Mucosa of stomach (tissue), 1 donor: ENCODE results near the gene FAM53B.

Experiments
- H3K27me3 ChIP-seq: one replicate; pipeline ENCODE4 v1.7.0; 2013; ENCODE audit warnings: mild to moderate bottlenecking, low read length; ENCODE audit not compliant: control insufficient read depth, insufficient read depth
- H3K36me3 ChIP-seq: one replicate; pipeline ENCODE4 v1.7.0; 2013; ENCODE audit warnings: low read length; ENCODE audit not compliant: control insufficient read depth, insufficient read depth
- H3K4me1 ChIP-seq: one replicate; pipeline ENCODE4 v1.7.0; 2013; ENCODE audit warnings: mild to moderate bottlenecking, low read length; ENCODE audit not compliant: control insufficient read depth, insufficient read depth
- H3K4me3 ChIP-seq: one replicate; pipeline ENCODE4 v1.7.0; 2013; ENCODE audit warnings: low read length
- H3K9ac ChIP-seq: one replicate; pipeline ENCODE4 v1.7.0; 2013; ENCODE audit warnings: mild to moderate bottlenecking, low read length, moderate library complexity
- H3K9me3 ChIP-seq: one replicate; pipeline ENCODE4 v1.7.0; 2013; ENCODE audit warnings: mild to moderate bottlenecking, low read length, moderate library complexity; ENCODE audit not compliant: control insufficient read depth
- donor health status: Pancreatic carcinoma.

The FAM53B gene

GRCh38 chr10:124599588-124600050 is 144.6 kb downstream of the FAM53B start:
- H3K4me1 ChIP-seq: peaks cover 11% of the 10 kb centered on the region
- no peaks in the 10 kb centered on the region for H3K27me3 ChIP-seq
- H3K9me3 ChIP-seq: no peaks in the 10 kb centered on the region
- H3K9ac ChIP-seq: no peak overlapping the region
- H3K36me3 ChIP-seq: no peaks in the 10 kb centered on the region
- H3K4me3 ChIP-seq: no peak overlapping the region

DNA sequence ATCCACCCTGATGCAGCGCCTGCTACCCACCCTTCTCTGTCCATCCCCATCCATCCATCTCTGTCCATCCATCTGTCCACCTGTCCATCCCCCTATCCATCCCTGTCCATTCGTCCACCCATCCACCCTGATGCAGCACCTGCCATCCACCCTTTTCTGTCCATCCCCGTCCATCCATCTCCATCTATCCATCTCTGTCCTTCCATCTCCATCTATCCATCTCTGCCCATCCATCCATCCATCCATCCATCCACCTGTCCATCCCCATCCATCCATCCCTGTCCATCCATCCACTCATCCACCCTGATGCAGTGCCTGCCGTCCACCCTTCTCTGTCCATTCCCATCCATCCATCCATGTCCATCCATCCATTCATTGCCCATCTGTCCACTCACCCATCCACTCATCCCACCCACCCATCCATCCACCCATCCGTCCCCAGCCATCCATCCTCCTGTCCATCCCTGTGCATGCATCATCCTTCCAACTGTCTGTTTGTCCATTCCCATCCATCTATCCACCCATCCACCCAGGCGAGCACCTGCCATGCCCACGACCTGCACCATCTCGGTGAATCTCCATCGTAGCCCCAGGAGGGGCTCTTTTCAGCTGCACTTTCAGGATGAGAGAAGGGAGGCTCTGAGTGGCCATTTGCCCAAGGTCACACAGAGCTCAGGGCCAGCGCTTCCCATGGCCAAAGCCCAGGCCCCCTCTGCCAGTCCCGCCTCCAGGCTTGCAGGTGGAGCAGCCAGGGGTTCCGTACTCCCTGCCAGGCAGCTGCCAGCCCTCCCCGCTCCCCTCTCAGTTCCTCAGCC is 145.2 kb downstream of the FAM53B start:
- Histone ChIP-seq H3K27me3 (no peaks in the 10 kb centered on the region), H3K36me3 (no peaks in the 10 kb centered on the region), H3K4me1 (peaks cover 11% of the 10 kb centered on the region), H3K4me3 (no peak overlapping the region), H3K9me3 (no peaks in the 10 kb centered on the region), H3K9ac (no peak overlapping the region)

GRCh38 chr10:124598196-124598595 is 146.0 kb downstream of the FAM53B start:
- no peaks in the 10 kb centered on the region for H3K9me3 ChIP-seq
- H3K36me3 ChIP-seq: no peaks in the 10 kb centered on the region
- H3K27me3 ChIP-seq: no peaks in the 10 kb centered on the region
- no peak overlapping the region for H3K4me3 ChIP-seq
- H3K9ac ChIP-seq: no peak overlapping the region
- H3K4me1 ChIP-seq: peaks cover 11% of the 10 kb centered on the region

GRCh38 chr10:124597846-124598165 is 146.4 kb downstream of the FAM53B start:
- H3K36me3 ChIP-seq: no peaks in the 10 kb centered on the region
- no peaks in the 10 kb centered on the region for H3K9me3 ChIP-seq
- H3K27me3 ChIP-seq: no peaks in the 10 kb centered on the region
- H3K9ac ChIP-seq: no peak overlapping the region
- peaks cover 11% of the 10 kb centered on the region for H3K4me1 ChIP-seq
- no peak overlapping the region for H3K4me3 ChIP-seq

DNA sequence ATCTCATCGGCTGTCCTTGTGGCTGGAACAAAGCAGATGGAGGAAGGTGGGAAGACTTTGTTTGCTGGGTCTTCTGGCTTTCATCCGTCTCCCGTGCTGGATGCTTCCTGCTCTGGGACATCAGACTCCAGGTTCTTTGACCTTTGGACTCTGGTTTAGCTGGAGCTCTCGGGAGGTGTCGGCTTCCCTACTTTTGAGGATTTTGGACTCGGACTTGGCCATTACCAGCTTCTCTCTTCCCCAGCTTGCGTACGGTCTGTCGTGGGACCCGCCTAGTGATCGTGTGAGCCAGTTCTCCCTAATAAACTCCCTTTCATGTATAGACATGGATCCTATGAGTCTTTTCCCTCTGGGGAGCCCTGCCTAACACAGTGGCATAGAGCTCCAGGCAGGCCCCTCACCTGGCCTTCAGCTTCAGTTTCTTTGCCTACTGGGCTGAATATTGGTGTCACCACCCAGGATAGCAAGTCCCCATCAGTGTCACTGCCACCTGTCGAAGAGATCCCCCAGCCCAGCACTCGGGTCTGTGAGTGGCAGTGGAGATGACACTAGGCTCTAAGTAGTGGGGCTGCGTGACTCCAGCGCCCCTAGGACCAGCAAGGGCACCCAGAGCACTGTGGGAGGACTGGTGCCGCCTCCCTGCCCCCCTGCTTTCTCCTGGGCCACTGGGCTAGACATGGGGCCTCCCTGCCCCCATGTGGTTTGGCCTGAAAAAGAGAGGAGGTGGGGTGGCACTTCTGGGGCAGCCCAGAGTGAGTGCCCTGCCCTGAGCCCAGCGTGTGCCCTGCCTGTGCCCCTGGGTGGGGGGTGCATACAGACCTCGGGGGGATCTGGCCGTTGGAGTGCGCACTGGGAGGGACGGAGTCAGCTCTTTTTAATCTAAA is 147.0 kb downstream of the FAM53B start:
- Histone ChIP-seq H3K4me3 (no peak overlapping the region), H3K4me1 (peaks cover 11% of the 10 kb centered on the region), H3K36me3 (no peaks in the 10 kb centered on the region), H3K27me3 (no peaks in the 10 kb centered on the region), H3K9ac (no peak overlapping the region), H3K9me3 (no peaks in the 10 kb centered on the region)

DNA sequence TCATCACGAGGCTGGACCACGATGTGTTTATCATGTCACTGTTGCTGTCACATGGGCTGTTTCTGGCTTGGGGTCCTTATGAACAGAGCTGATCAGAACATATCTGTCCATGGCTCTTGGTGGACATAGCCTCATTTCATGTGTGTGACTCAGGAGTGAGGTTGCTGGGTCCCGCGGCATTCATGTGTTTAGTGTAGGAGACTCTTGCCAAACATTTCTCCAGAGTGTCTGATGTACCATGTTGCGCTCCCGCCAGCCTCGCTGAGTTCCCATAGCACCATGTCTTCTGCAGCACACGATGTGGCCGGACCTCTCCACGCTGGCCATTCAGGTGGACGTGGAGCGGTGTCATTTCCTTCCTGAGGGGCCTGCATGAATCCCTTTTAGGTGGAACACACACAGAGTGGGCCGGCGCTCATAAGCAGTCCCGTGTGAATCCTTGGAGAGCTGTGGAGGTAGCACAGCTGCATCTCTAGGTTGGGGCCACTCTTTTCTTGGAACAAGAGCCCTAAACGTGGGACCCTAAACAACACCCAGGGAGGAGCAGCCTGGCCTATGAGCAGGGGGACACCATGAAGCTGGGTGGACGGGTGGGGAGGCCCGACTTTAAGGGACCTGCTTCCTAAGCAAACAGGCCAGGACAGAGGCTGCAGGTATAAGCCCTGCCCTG is 147.9 kb downstream of the FAM53B start:
- no peaks in the 10 kb centered on the region for H3K9me3 ChIP-seq
- H3K36me3 ChIP-seq: no peaks in the 10 kb centered on the region
- no peaks in the 10 kb centered on the region for H3K27me3 ChIP-seq
- no peak overlapping the region for H3K9ac ChIP-seq
- no peak overlapping the region for H3K4me3 ChIP-seq
- H3K4me1 ChIP-seq: peaks cover 11% of the 10 kb centered on the region

DNA sequence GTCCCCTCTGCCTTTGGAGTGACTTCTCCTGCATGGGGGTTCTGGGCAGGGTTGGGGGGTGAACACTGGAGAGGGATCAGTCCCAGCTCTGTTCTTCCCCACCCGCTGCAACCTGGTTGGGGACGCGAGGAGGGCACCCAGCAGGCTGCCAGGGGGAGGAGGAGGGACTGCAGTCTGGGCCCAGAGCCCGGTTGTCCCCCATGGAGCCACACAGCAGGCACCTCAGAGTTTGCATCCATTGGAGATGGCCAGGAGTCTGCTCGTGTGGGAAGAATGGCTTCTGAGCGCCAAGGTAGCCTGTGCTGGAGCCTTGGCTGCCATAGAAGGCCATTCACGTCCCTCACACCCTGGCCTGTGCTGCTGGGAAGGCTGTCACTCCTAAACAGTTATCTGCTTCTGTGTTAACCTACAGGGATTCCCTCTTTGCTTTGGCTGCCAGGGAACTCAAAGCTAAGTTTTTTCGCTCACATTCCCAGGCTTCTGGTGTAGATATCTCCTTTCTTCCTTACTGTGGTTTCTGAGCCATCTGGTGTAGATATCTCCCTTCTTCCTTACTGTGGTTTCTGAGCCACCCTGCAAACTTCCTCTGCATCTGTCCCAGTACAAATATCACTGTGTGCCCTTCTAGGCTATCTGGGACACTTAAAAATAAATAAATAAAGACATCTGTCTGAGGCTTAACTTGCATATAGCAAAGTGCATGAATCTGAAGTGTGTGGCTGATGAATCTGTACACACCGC is 148.9 kb downstream of the FAM53B start:
- Histone ChIP-seq H3K4me1 (peaks cover 11% of the 10 kb centered on the region), H3K9ac (no peak overlapping the region), H3K36me3 (no peaks in the 10 kb centered on the region), H3K9me3 (no peaks in the 10 kb centered on the region), H3K4me3 (no peak overlapping the region), H3K27me3 (no peaks in the 10 kb centered on the region)

- Histone ChIP-seq H3K4me3 (no peak overlapping the region), H3K36me3 (no peaks in the 10 kb centered on the region), H3K4me1 (peaks cover 15% of the 10 kb centered on the region), H3K27me3 (peaks cover 3% of the 10 kb centered on the region), H3K9ac (no peak overlapping the region), H3K9me3 (no peaks in the 10 kb centered on the region)
Observed at GRCh38 chr10:124594240-124594639, 149.9 kb downstream of the FAM53B start.

DNA sequence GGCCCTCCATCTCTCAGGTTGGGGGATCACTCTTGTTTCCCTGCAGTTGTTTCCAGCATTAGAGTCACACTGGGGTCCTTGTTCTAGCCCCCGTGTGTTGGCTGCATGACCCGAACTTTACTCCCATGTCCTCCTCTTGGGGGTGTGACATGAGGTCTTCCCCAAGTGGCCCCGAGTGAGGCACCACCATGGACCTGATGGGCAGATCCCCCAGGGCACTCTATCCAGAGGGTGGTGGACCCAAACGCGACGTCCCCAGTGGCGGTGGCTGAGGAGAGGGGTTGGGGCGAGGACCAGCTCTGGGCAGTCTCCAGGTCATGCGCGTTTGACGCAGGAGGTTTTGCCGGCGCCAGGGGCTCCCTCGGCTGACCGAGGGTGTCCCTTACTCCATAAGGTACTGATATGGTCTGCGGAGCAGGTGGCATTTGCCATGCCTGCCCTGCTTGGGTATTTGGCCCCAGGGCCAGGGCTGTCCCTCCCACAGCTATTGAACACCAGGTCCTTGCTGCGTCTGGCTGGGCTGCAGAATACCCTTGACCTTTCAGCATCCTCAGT is 150.7 kb downstream of the FAM53B start:
- Histone ChIP-seq H3K9me3 (no peaks in the 10 kb centered on the region), H3K4me1 (peaks cover 23% of the 10 kb centered on the region), H3K27me3 (peaks cover 3% of the 10 kb centered on the region), H3K9ac (no peak overlapping the region), H3K36me3 (no peaks in the 10 kb centered on the region), H3K4me3 (no peak overlapping the region)

DNA sequence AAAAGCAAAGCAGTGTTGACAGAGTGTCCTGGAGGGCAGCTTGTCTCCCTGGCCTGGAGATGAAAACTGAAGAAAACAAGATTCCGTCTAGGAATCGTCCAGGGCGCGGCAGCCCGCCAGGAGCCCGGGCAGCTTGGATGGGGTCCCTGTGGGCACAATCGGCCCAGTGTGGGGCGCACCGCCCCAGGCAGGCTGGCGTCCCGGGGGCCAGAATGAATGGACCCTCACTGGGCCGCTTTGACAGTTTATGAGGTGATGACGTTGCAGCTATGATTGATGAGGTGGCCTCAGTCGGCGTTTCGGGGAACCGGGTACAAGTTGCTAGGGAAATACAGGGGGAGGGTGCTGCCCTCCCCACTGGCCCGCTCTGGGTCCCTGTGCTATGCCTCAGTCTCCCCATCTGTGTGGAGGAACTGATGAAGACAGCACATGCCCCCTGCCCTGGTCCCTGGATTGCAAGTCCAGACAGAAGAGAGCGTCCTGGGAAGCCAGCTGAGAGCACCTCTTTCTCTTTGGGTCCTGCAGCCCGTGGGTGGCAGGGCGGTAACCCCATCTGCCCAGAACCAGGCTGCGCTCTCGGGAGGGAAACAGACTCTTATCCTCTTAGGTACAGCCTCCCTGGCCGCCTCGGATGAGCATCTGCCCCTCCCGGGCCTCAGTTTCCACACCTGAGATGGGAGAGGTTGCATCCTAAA is 151.3 kb downstream of the FAM53B start:
- no peaks in the 10 kb centered on the region for H3K9me3 ChIP-seq
- no peak overlapping the region for H3K9ac ChIP-seq
- H3K27me3 ChIP-seq: peaks cover 3% of the 10 kb centered on the region
- H3K36me3 ChIP-seq: no peaks in the 10 kb centered on the region
- no peak overlapping the region for H3K4me3 ChIP-seq
- H3K4me1 ChIP-seq: peaks cover 24% of the 10 kb centered on the region

DNA sequence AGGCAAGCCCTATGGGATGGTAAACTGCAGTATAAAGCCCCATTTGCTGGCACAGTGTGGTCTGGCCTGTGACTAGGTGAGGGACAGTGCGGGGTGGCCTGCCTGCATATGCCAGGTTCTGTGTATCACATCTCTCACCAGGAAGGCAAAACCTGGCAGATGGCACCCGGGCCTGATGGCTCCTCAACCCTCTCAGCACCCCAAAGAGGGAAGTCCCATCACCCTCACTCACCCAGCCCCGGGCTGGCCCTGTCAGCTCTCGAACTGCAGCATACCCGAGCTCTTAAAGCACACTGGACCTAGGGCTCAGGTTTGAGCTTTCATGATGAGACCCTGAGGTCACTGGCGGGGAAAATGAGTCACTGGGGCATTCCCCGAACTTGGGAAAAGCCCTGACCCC is 152.1 kb downstream of the FAM53B start:
- H3K4me3 ChIP-seq: no peak overlapping the region
- no peaks in the 10 kb centered on the region for H3K9me3 ChIP-seq
- H3K9ac ChIP-seq: no peak overlapping the region
- H3K27me3 ChIP-seq: peaks cover 3% of the 10 kb centered on the region
- H3K36me3 ChIP-seq: no peaks in the 10 kb centered on the region
- peaks cover 20% of the 10 kb centered on the region for H3K4me1 ChIP-seq
